H1 (cell line): ENCODE data around the gene HPX. TPM values are rescaled to one million over a fixed set of nuclear protein-coding genes. Genes with fewer than 3 reads are reported as not detected.

Source experiments
- CTCF ChIA-PET: fragments of 300-600 bp; sonication (Branson Sonifier 250); formaldehyde crosslinking; loops from one replicate; lab custom pipeline; 2021; ENCODE audit not compliant: partially characterized antibody; lab: Charles Lee
- POLR2A ChIA-PET: fragments of 300-600 bp; sonication (Branson Sonifier 250); formaldehyde crosslinking; loops from one replicate; lab custom pipeline; 2021; ENCODE audit warnings: inconsistent platforms; ENCODE audit not compliant: partially characterized antibody; lab: Charles Lee
- DNase-seq, 2 experiments: peaks; one replicate each; pipeline versions ENCODE4 v3.0.0 to v3.0.0-alpha.2; 2010 to 2022; ENCODE audit warnings: low spot score in 2 of 2, low read depth in 1 of 2, mixed read lengths in 1 of 2
- FAIRE-seq: peaks from 2 replicates; lab custom pipeline; 2011; peaks lifted over from hg19 to GRCh38; lab: Jason Lieb, UNC
- H2AFZ ChIP-seq: 2 replicates; pipeline ENCODE4 v1.8.1; 2012; ENCODE audit warnings: low read length, inconsistent platforms
- H2AK5ac ChIP-seq: 2 replicates; pipeline ENCODE4 v1.6.1; 2013; ENCODE audit warnings: low read depth, low read length
- H2BK120ac ChIP-seq: replicated peaks from 2 replicates; pipeline ENCODE3; 2013; ENCODE audit warnings: low read depth, low read length, inconsistent platforms
- H2BK12ac ChIP-seq: 2 replicates; pipeline ENCODE4 v1.6.1; 2013; ENCODE audit warnings: low read depth, low read length
- H2BK15ac ChIP-seq: 2 replicates; pipeline ENCODE4 v1.6.1; 2013; ENCODE audit warnings: low read length
- H2BK20ac ChIP-seq: 2 replicates; pipeline ENCODE4 v1.6.1; 2013; ENCODE audit warnings: low read length
- H2BK5ac ChIP-seq: 2 replicates; pipeline ENCODE4 v1.6.1; 2013; ENCODE audit warnings: low read depth, low read length
- H3K14ac ChIP-seq: 2 replicates; pipeline ENCODE4 v1.6.1; 2013; ENCODE audit warnings: inconsistent platforms; ENCODE audit not compliant: insufficient read length
- H3K18ac ChIP-seq: 2 replicates; pipeline ENCODE4 v1.6.1; 2013; ENCODE audit warnings: low read length; ENCODE audit errors: extremely low read depth
- H3K23ac ChIP-seq: 2 replicates; pipeline ENCODE4 v1.6.1; 2013; ENCODE audit warnings: inconsistent platforms; ENCODE audit not compliant: insufficient read length
- H3K23me2 ChIP-seq: 2 replicates; pipeline ENCODE4 v1.6.1; 2013; ENCODE audit warnings: low read depth, low read length
- H3K27ac ChIP-seq: 2 replicates; pipeline ENCODE4 v1.6.1; 2011; ENCODE audit warnings: low read depth, low read length, inconsistent platforms
- H3K27me3 ChIP-seq, 4 experiments: replicated peaks in 1 of 4; 1 replicate in 1 of 4; 2 replicates in 3 of 4; pipeline versions ENCODE4 v1.6.1 to v1.8.1; 2011 to 2013; ENCODE audit warnings: low read length in 3 of 4, mild to moderate bottlenecking in 3 of 4, inconsistent platforms in 2 of 4, mixed read lengths in 2 of 4, moderate library complexity in 1 of 4; ENCODE audit not compliant: control insufficient read depth in 3 of 4, insufficient read depth in 3 of 4; ENCODE audit errors: extremely low read depth in 1 of 4
- H3K36me3 ChIP-seq, 4 experiments: 2 replicates each; pipeline versions ENCODE4 v1.6.1 to v1.8.1; 2011 to 2013; ENCODE audit warnings: mild to moderate bottlenecking in 4 of 4, low read length in 3 of 4, moderate library complexity in 2 of 4, control low read depth in 1 of 4, inconsistent platforms in 1 of 4; ENCODE audit not compliant: insufficient read depth in 4 of 4, control insufficient read depth in 2 of 4
- H3K4ac ChIP-seq: replicated peaks from 2 replicates; pipeline ENCODE3; 2013; ENCODE audit warnings: low read length, low read depth, mixed read lengths, inconsistent platforms; ENCODE audit not compliant: insufficient read length
- H3K4me1 ChIP-seq, 4 experiments: replicated peaks in 1 of 4; 1 replicate in 1 of 4; 2 replicates in 3 of 4; pipeline versions ENCODE4 v1.6.1 to v1.8.1; 2011 to 2013; ENCODE audit warnings: low read length in 3 of 4, inconsistent platforms in 2 of 4, mixed read lengths in 1 of 4; ENCODE audit not compliant: insufficient read depth in 4 of 4, control insufficient read depth in 3 of 4
- H3K4me2 ChIP-seq, 2 experiments: 2 replicates each; pipeline versions ENCODE4 v1.6.1 to v1.8.1; 2011 to 2013; ENCODE audit warnings: low read depth in 2 of 2, low read length in 2 of 2, control low read depth in 1 of 2, inconsistent platforms in 1 of 2, mild to moderate bottlenecking in 1 of 2; ENCODE audit not compliant: insufficient read depth in 1 of 2
- H3K4me3 ChIP-seq, 4 experiments: fragments of 200-600, 300-600 bp in 1 of 4; sonication (generic), shearing (Covaris generic), sonication (Bioruptor Twin) in 1 of 4; 2 replicates each; pipeline versions ENCODE4 v1.5.1 to v1.8.1; 2011 to 2016; ENCODE audit warnings: low read length in 4 of 4, low read depth in 3 of 4, control low read depth in 2 of 4, inconsistent platforms in 2 of 4, mild to moderate bottlenecking in 2 of 4, mixed read lengths in 1 of 4, moderate library complexity in 1 of 4; ENCODE audit not compliant: insufficient read depth in 2 of 4; ENCODE audit errors: extremely low read depth in 1 of 4
- H3K56ac ChIP-seq: replicated peaks from 2 replicates; pipeline ENCODE3; 2013; ENCODE audit warnings: low read depth, mild to moderate bottlenecking, mixed read lengths, low read length, inconsistent platforms; ENCODE audit not compliant: insufficient read length
- H3K79me1 ChIP-seq: 2 replicates; pipeline ENCODE4 v1.6.1; 2013; ENCODE audit warnings: low read depth, low read length, control low read depth
- H3K79me2 ChIP-seq, 2 experiments: 2 replicates each; pipeline versions ENCODE4 v1.6.1 to v1.8.1; 2012 to 2013; ENCODE audit warnings: low read length in 2 of 2, mild to moderate bottlenecking in 2 of 2, inconsistent platforms in 1 of 2; ENCODE audit not compliant: insufficient read depth in 2 of 2, control insufficient read depth in 1 of 2
- H3K9ac ChIP-seq, 4 experiments: replicated peaks in 1 of 4; 1 replicate in 1 of 4; 2 replicates in 3 of 4; pipeline versions ENCODE4 v1.6.1 to v1.8.1; 2011 to 2013; ENCODE audit warnings: low read depth in 3 of 4, low read length in 3 of 4, control low read depth in 2 of 4, mild to moderate bottlenecking in 2 of 4, moderate library complexity in 2 of 4, inconsistent platforms in 1 of 4; ENCODE audit errors: extremely low read depth in 1 of 4
- H3K9me3 ChIP-seq, 2 experiments: 2 replicates each; pipeline versions ENCODE4 v1.6.1 to v1.8.1; 2012 to 2013; ENCODE audit warnings: mild to moderate bottlenecking in 2 of 2, moderate library complexity in 2 of 2, control low read depth in 1 of 2, inconsistent platforms in 1 of 2, low read depth in 1 of 2, low read length in 1 of 2, mixed read lengths in 1 of 2; ENCODE audit not compliant: insufficient read depth in 2 of 2
- H4K20me1 ChIP-seq, 2 experiments: replicated peaks in 1 of 2; 2 replicates each; pipeline versions ENCODE3 to v1.8.1; 2011 to 2013; ENCODE audit warnings: inconsistent platforms in 2 of 2, low read length in 2 of 2, mild to moderate bottlenecking in 1 of 2; ENCODE audit not compliant: insufficient read depth in 2 of 2, control insufficient read depth in 1 of 2
- H4K5ac ChIP-seq: 2 replicates; pipeline ENCODE4 v1.6.1; 2013; ENCODE audit warnings: low read length, low read depth, mixed read lengths, inconsistent platforms; ENCODE audit not compliant: insufficient read length
- H4K8ac ChIP-seq: 2 replicates; pipeline ENCODE4 v1.8.0; 2013; ENCODE audit warnings: mild to moderate bottlenecking, moderate library complexity, low read length, inconsistent platforms; ENCODE audit not compliant: insufficient read depth; ENCODE audit errors: extremely low read depth
- H4K91ac ChIP-seq: replicated peaks from 2 replicates; pipeline ENCODE3; 2013; ENCODE audit warnings: low read length, mixed read lengths, inconsistent platforms; ENCODE audit not compliant: insufficient read length
- BRCA1 ChIP-seq: IDR thresholded peaks from 2 replicates; pipeline ENCODE4 v1.6.1; 2012; ENCODE audit warnings: low read depth, low read length, improper control_type of control experiment
- CBX5 ChIP-seq: fragments of 300-800, 300-1000 bp; sonication (generic); IDR thresholded peaks from 2 replicates; pipeline ENCODE4 v1.7.1; 2016; ENCODE audit warnings: antibody characterized with exemption, low read length, low read depth
- CBX8 ChIP-seq: fragments of 300-800, 300-1000 bp; sonication (generic); IDR thresholded peaks from 2 replicates; pipeline ENCODE4 v1.7.1; 2016; ENCODE audit warnings: low read depth, low read length, borderline replicate concordance
- GTF2F1 ChIP-seq: IDR thresholded peaks from 2 replicates; pipeline ENCODE4 v1.6.1; 2012; ENCODE audit warnings: low read depth, low read length, improper control_type of control experiment, borderline replicate concordance
- HDAC6 ChIP-seq: IDR thresholded peaks from one replicate; pipeline ENCODE4 v1.7.1; 2012; ENCODE audit warnings: low read depth, mild to moderate bottlenecking, inconsistent platforms, low read length, moderate library complexity
- NANOG ChIP-seq: IDR thresholded peaks from 2 replicates; pipeline ENCODE4 v1.6.1; 2011; ENCODE audit warnings: low read length, low read depth, mild to moderate bottlenecking, inconsistent platforms; ENCODE audit not compliant: insufficient read depth, poor library complexity, severe bottlenecking
- NRF1 ChIP-seq: IDR thresholded peaks from 2 replicates; pipeline ENCODE4 v1.6.1; 2011; ENCODE audit warnings: mild to moderate bottlenecking, low read depth, low read length, improper control_type of control experiment
- RAD21 ChIP-seq, 2 experiments: IDR thresholded peaks in 1 of 2; conservative IDR thresholded peaks in 1 of 2; 2 replicates each; pipeline ENCODE4 v1.6.1; 2011; ENCODE audit warnings: low read depth in 2 of 2, low read length in 2 of 2, improper control_type of control experiment in 1 of 2, inconsistent platforms in 1 of 2, mild to moderate bottlenecking in 1 of 2, moderate library complexity in 1 of 2
- SIRT6 ChIP-seq: IDR thresholded peaks from one replicate; pipeline ENCODE4 v1.7.1; 2012; ENCODE audit warnings: low read length, inconsistent platforms
- TEAD4 ChIP-seq: IDR thresholded peaks from 2 replicates; pipeline ENCODE4 v1.6.1; 2012; ENCODE audit warnings: low read depth, low read length, inconsistent platforms, mixed read lengths
- WGBS, 2 experiments: shearing (Covaris generic) in 1 of 2; methylation state at CpG; one replicate each; pipeline versions ENCODE4 v1.1.6 to v1.1.7; 2013 to 2015; ENCODE audit warnings: low lambda C conversion rate in 2 of 2, mixed read lengths in 2 of 2, inconsistent platforms in 1 of 2, low coverage in 1 of 2, missing lambda C conversion rate in 1 of 2; ENCODE audit not compliant: insufficient replicate concordance in 2 of 2, insufficient coverage in 1 of 2, insufficient read length in 1 of 2; ENCODE audit errors: extremely low coverage in 1 of 2, missing lambda C conversion rate in 1 of 2; 5-methylcytosine and 5-hydroxymethylcytosine counted together
- polyA plus RNA-seq, 7 experiments: library from polyadenylated mRNA; depleted of rRNA in 3 of 7; stranded (reverse) in 5 of 7; unstranded in 2 of 7; fragments of >200 nt in 5 of 7; fragments of 200-250 nt in 2 of 7; gene quantifications; 1 replicate in 5 of 7; 2 replicates in 1 of 7; 4 replicates in 1 of 7; pipeline versions ENCODE4 v1.2.1 to v1.2.3, GENCODE V29; 2011 to 2013; ENCODE audit warnings: missing spikeins in 2 of 7, mixed read lengths in 2 of 7
- total RNA-seq: library from RNA; stranded (reverse); fragmentation: NEBNext Ultra II Directional; extraction: Animal tissue kit (Norgen Biotek cat#: 25700); gene quantifications from 2 replicates; pipeline ENCODE4 v1.2.1, GENCODE V29; 2021
- TF ChIP-seq, protein P1 (sequence below): IDR thresholded peaks from 2 replicates; pipeline ENCODE4 v1.6.1; 2011; ENCODE audit warnings: low read depth, mild to moderate bottlenecking, low read length; ENCODE audit not compliant: insufficient read depth

The HPX gene
- total and polyA plus RNA-seq, 2 of the 8 experiments (the other 6 are each of a cell fraction or from before 2014, with no cell fraction given): 0.80 to 0.97 TPM

- Histone ChIP-seq H3K4me2 (no peak overlapping the region), H2BK20ac (no peak overlapping the region), H3K79me2 (no peaks in the 10 kb centered on the region), H4K20me1 (peaks cover 0 to 2% of the 10 kb centered on the region in 2 experiments), H2AK5ac (no peak overlapping the region), H4K5ac (no peak overlapping the region), H3K18ac (no peak overlapping the region), H3K79me1 (no peaks in the 10 kb centered on the region), H3K4ac (no peak overlapping the region), H2BK12ac (0 out of 2 replicates have a peak overlapping the region, but pooled peaks have one; percentile 27), H3K27me3 (peaks cover 2 to 8% (median 4%) of the 10 kb centered on the region in 4 experiments), H3K23me2 (no peaks in the 10 kb centered on the region; the same call in 1 of the 2 replicates), H2AFZ (no peak overlapping the region), H4K8ac (no peak overlapping the region), H3K36me3 (no peaks in the 10 kb centered on the region), H4K91ac (no peak overlapping the region), H3K14ac (no peak overlapping the region), H3K56ac (no peak overlapping the region), H3K4me1 (peaks cover 2 to 12% (median 10%) of the 10 kb centered on the region in 4 experiments; a peak in 6 of 7 replicates), H3K27ac (no peak overlapping the region), H3K4me3 (no peak overlapping the region), H3K9ac (no peak overlapping the region), H3K9me3 (no peaks in the 10 kb centered on the region), H3K23ac (no peak overlapping the region), H2BK5ac (no peak overlapping the region), H2BK120ac (no peak overlapping the region), H2BK15ac (no peak overlapping the region)
- CTCF ChIA-PET: interaction anchor here (1.4 to 21.5 kb wide), 8 partner anchors 9 to 147 kb away, joined by 3 to 585 read pairs (median 5); partner anchors contain the start of gene HPX
- WGBS, 2 experiments: 82% methylated on average over 12 of the region's 12 CpGs; no CpG with 5 or more reads in 1 of the 2 experiments
- DNase-seq (no peak), FAIRE-seq (no peak)
- POLR2A ChIA-PET: interaction anchor here (0.6 kb wide), 1 partner anchor 88 kb away, joined by 4 read pairs; no protein-coding TSS in a partner anchor
- TF ChIP-seq NRF1 (no peak), NANOG (no peak), CBX5 (no peak), SIRT6 (no peak), BRCA1 (no peak), TEAD4 (no peak), GTF2F1 (no peak), CBX8 (no peak), HDAC6 (no peak), RAD21 (IDR thresholded peaks at IDR 0.05 in 1 of 2, conservative IDR thresholded peaks at IDR 0.05 in 1 of 2; ENCODE audit: low read depth in 2 of 2, low read length in 2 of 2) (no peak)
- TF ChIP-seq, protein P1, sequence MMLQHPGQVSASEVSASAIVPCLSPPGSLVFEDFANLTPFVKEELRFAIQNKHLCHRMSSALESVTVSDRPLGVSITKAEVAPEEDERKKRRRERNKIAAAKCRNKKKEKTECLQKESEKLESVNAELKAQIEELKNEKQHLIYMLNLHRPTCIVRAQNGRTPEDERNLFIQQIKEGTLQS: no peak
These were observed 52.8 kb downstream of the HPX start for GRCh38 chr11:6387811-6388599.
